GM21447 (cell line): ENCODE measurements around the gene MOV10L1.

Source experiments
- ATAC-seq: cut with Tn5 transposase; IDR thresholded peaks from one replicate; pipeline ENCODE4 v1.9.1; 2021; ENCODE audit not compliant: unreplicated experiment

Gene MOV10L1

GRCh38 chr22:50173311-50173982 lies 83.6 kb downstream of the MOV10L1 start:
- ATAC-seq: no peak

DNA sequence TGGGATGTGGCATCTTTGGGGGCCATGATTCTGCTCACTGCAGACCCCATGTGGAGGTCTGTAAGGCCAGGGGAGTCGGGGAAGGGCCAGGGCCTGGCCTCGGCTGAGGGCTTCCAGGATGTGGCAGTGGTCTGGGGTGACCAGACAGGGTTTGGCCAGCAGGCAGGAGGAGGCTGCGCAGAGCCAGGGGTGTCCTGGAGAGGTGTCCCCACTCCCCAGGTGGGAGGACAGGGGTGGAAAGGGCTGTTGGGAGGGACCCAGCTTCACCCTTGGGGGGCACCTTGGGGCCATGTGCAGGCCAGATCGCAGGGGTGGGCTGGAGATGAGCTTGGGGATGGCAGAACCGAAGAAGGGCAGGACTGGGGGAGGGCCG lies 84.2 kb downstream of the MOV10L1 start:
- no peak for ATAC-seq

GRCh38 chr22:50174382-50175190 lies 84.8 kb downstream of the MOV10L1 start:
- no peak for ATAC-seq

DNA sequence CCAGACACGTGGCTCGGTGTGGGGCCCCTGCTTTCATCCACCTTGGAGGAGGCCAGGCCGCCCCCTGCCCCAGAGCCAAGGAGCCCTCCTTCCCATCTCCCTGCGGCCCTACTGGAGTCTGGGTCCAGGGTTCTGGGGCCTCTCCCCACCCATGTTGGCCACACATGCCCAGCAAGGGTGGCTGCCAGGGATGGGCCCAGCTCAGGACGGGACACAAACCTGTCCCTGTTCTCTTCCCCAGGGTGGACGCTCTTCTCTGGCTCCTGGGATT lies 85.3 kb downstream of the MOV10L1 start:
- ATAC-seq: no peak

DNA sequence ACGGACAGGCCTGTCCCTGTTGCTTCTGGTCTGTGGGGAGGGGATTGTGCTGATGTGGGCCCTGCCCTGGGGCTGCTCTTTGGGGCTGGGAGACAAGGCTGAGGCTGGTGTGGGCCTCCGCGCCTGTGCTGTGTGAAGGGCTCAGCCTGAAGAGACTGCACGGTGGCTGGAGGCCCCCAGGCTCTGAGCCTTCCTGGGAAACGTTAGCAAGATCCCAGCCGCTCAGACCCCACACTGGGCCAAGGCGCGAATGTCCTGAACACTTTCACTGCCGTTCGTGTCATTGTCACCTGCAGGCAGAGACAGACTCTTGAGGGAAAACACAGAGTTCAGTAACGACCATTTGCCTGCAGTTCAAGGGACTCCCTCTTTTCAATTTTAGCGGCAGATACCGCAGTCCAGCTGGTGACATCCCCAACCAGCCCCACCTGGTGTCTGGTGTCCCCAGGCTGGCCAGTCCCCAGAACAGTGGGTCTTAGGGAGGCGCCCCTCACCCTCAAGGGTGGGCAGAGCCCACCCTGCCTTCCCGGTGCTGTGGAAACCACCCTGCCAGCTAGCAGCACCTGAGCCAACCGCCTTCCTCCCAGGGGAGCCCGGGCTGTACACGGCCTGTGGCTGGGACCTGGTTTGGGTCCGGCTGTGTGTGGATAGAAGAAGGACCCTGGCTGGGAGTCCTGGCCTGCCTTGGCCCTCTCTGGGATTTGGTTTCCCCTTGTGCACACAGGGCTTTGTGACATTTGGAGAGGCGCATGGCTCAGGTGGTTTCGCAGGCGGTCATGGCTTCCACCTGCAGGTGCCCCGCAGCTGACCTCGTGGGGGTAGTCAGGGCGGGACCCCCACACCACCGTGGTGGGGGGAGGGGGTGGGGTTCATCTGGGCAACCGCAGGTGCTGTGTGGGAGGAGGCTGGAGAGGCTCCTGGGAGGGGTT lies 86.4 kb downstream of the MOV10L1 start:
- ATAC-seq: no peak

DNA sequence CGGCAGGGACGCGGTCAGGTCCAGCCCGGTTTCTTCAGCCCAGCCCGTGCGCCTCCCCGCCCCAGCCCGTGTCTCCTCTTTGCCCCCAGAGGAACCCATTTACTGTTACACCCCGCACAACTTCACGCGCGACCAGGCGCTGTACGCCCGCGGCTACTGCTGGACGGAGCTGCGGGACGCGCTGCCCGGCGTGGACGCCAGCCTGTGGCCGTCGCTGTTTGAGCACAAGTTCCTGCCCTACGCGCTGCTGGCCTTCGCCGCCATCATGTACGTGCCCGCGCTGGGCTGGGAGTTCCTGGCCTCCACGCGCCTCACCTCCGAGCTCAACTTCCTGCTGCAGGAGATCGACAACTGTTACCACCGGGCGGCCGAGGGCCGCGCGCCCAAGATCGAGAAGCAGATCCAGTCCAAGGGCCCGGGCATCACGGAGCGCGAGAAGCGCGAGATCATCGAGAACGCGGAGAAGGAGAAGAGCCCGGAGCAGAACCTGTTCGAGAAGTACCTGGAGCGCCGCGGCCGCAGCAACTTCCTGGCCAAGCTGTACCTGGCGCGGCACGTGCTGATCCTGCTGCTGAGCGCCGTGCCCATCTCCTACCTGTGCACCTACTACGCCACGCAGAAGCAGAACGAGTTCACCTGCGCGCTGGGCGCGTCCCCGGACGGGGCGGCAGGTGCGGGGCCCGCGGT lies 87.2 kb downstream of the MOV10L1 start:
- ATAC-seq: no peak

DNA sequence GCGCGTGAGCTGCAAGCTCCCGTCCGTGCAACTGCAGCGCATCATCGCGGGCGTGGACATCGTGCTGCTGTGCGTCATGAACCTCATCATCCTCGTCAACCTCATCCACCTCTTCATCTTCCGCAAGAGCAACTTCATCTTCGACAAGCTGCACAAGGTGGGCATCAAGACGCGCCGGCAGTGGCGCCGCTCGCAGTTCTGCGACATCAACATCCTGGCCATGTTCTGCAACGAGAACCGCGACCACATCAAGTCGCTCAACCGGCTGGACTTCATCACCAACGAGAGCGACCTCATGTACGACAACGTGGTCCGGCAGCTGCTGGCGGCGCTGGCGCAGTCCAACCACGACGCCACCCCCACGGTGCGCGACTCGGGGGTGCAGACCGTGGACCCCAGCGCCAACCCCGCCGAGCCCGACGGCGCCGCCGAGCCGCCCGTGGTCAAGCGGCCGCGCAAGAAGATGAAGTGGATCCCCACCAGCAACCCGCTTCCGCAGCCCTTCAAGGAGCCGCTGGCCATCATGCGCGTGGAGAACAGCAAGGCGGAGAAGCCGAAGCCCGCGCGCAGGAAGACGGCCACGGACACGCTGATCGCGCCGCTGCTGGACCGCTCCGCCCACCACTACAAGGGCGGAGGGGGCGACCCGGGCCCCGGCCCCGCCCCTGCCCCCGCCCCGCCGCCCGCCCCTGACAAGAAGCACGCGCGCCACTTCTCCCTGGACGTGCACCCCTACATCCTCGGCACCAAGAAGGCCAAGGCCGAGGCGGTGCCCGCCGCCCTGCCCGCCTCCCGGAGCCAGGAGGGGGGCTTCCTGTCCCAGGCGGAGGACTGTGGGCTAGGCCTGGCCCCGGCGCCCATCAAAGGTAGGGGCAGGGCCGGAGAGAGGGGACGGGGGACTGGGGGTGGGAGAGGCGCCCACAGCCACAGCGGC lies 88.0 kb downstream of the MOV10L1 start:
- ATAC-seq: no peak

GRCh38 chr22:50178471-50178864 lies 88.7 kb downstream of the MOV10L1 start:
- no peak for ATAC-seq

- no peak for ATAC-seq
Measured at GRCh38 chr22:50178871-50179869, 89.4 kb downstream of the MOV10L1 start.

- no peak for ATAC-seq
Measured at GRCh38 chr22:50179937-50180726, 90.3 kb downstream of the MOV10L1 start.

- no peak for ATAC-seq
Measured at GRCh38 chr22:50180727-50181521, 91.1 kb downstream of the MOV10L1 start.

DNA sequence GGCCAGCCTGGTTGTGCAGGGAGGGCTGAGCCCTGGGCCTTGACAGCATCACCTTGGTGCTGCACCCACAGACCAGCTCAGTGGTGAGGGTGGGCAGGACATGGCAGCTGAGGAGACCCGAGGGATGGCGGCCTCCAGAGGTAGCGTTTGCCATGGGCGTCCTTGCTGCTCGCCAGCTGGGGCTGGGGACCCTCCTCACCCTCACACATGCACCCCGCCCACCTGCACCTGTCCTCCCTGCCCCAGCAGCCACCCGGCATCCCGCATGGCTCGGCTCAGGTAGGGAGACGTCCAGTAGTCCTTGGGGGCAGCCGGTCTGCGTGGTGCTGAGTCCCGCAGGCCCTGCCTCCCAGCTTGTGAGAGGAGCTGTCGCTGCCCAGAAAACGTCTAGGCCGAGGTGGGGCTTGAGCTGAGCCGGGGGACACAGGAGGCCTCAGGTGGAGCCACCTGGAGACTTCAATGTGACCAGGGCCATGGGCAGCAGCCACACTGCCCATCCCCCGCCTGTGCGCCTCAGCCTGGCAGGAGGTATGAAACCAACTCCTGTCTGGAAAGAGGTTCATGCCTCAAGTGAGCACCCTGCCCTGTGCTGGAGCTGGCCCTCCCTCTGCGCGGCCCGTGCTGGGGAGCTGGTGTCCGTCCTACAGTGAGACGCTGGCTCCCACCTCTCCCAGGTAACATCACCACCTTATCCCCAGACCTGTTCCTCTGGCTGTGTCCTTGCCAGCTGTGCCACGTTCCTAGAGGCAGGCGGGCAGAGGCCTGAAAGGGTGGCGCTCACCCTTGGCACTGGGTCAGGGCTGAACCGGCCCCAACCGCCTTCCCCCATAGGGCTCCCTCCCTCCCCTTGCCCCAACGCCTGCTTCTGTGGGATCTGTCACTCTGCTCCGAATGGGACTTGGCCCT lies 92.6 kb downstream of the MOV10L1 start:
- ATAC-seq: no peak

- no peak for ATAC-seq
Measured at GRCh38 chr22:50183141-50183971, 93.5 kb downstream of the MOV10L1 start.

GRCh38 chr22:50184004-50184901 lies 94.4 kb downstream of the MOV10L1 start:
- ATAC-seq: no peak
